BJ (cell line): ENCODE measurements around the gene COX10. TPM values are rescaled to one million over a fixed set of nuclear protein-coding genes. Genes with fewer than 3 reads are reported as not detected.

ENCODE experiments used
- CTCF ChIA-PET: fragments of 350-600 bp; formaldehyde crosslinking; extraction: SDS; loops from one replicate; lab custom pipeline; 2021; ENCODE audit warnings: antibody characterized with exemption, inconsistent platforms; lab: Yijun Ruan, JAX
- POLR2A ChIA-PET: fragments of 300-600 bp; sonication (Branson Sonifier 250); formaldehyde crosslinking; extraction: SDS; loops from one replicate; lab custom pipeline; 2021; ENCODE audit warnings: antibody characterized with exemption; lab: Charles Lee
- DNase-seq: peaks from one replicate; pipeline ENCODE4 v3.0.0-alpha.2; 2011; ENCODE audit warnings: low read depth
- H3K27me3 ChIP-seq: 2 replicates; pipeline ENCODE4 v1.6.0; 2011; ENCODE audit warnings: low read length; ENCODE audit not compliant: control insufficient read depth, insufficient read depth
- H3K36me3 ChIP-seq: 2 replicates; pipeline ENCODE4 v1.5.1; 2011; ENCODE audit warnings: low read length; ENCODE audit not compliant: control insufficient read depth, insufficient read depth
- H3K4me3 ChIP-seq: 2 replicates; pipeline ENCODE4 v1.5.1; 2011; ENCODE audit warnings: low read depth, mild to moderate bottlenecking, control low read depth, low read length
- polyA plus RNA-seq: library from polyadenylated mRNA; depleted of rRNA; stranded (reverse); fragments of >200 nt; gene quantifications from 2 replicates; pipeline ENCODE4 v1.2.3, GENCODE V29; 2011
- TF ChIP-seq, protein P1 (sequence below): IDR thresholded peaks from 2 replicates; pipeline ENCODE4 v1.5.1; 2011; ENCODE audit warnings: low read depth, mild to moderate bottlenecking, control low read depth, inconsistent platforms, low read length, moderate library complexity; ENCODE audit not compliant: insufficient read depth

The COX10 gene
- polyA plus RNA-seq, 1 experiment: 11.9 TPM

DNA sequence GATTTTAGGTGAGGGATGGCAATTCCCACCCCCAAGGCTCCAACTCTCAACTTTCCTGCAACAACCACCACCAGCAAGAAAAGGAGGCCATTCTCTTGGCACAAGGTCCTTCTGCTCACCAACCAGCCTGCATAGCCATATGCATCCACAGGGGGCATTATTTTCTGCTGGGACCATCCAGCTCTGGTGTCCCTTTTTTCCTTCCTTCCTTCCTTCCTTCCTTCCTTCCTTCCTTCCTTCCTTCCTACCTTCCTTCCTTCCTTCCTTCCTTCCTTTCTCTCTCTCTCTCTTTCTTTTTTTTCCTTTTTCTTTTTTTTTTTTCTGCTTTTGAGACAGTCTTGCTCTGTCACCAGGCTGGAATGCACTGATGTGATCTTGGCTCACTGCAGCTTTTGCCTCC, 21.1 kb upstream of the COX10 start:
- no peak for DNase-seq
- POLR2A ChIA-PET: no interaction called here
- H3K4me3 ChIP-seq: no peak overlapping the region
- H3K27me3 ChIP-seq: no peaks in the 10 kb centered on the region
- H3K36me3 ChIP-seq: peaks cover 2% of the 10 kb centered on the region; the same call in 1 of the 2 replicates
- TF ChIP-seq, protein P1, sequence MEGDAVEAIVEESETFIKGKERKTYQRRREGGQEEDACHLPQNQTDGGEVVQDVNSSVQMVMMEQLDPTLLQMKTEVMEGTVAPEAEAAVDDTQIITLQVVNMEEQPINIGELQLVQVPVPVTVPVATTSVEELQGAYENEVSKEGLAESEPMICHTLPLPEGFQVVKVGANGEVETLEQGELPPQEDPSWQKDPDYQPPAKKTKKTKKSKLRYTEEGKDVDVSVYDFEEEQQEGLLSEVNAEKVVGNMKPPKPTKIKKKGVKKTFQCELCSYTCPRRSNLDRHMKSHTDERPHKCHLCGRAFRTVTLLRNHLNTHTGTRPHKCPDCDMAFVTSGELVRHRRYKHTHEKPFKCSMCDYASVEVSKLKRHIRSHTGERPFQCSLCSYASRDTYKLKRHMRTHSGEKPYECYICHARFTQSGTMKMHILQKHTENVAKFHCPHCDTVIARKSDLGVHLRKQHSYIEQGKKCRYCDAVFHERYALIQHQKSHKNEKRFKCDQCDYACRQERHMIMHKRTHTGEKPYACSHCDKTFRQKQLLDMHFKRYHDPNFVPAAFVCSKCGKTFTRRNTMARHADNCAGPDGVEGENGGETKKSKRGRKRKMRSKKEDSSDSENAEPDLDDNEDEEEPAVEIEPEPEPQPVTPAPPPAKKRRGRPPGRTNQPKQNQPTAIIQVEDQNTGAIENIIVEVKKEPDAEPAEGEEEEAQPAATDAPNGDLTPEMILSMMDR: peak; percentile 36
- CTCF ChIA-PET: no interaction called here

DNA sequence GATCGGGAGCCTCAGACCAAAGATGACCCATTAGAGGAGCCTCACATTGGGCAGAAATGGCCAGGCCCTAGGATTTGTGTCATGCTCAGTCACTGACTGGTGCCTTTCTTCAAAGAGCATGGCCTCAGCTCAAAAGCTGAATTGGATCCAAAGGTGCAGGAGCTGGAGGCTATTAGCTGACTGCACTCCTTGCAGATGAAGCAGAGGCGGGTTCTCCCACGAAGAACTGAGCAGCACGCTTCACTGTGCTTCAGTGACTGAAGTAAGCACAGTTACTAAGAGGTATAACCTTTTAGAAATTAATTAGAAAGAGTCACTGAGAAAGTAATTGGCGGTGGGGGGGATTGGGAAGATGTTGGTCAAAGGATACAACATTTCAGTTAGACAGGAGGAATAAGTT, 18.7 kb upstream of the COX10 start:
- TF ChIP-seq, protein P1: no peak
- no peak for DNase-seq
- POLR2A ChIA-PET: no interaction called here
- peaks cover 2% of the 10 kb centered on the region; the same call in 1 of the 2 replicates for H3K36me3 ChIP-seq
- no peaks in the 10 kb centered on the region for H3K27me3 ChIP-seq
- H3K4me3 ChIP-seq: no peak overlapping the region
- CTCF ChIA-PET: no interaction called here

DNA sequence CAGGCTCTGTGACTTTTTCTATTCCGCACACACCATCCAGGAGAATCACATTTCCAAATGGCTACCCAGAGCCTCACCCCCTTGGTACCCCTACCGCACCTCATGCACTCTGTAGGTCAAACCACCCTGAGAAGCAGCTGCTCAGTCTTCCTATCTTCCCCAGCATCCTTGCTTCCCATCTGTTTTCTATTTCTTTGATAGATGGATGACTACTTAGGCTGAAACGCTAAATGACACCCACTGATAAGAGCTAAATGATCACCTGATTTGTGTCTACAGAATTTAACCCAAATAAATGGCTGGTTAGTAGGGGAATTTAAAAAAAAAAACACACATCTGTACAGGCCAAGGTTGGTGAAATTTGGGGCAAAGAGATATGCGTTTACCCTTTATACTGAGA, 17.6 kb upstream of the COX10 start:
- Histone ChIP-seq H3K27me3 (no peaks in the 10 kb centered on the region), H3K36me3 (peaks cover 2% of the 10 kb centered on the region; the same call in 1 of the 2 replicates), H3K4me3 (no peak overlapping the region)
- no peak for DNase-seq
- POLR2A ChIA-PET: no interaction called here
- TF ChIP-seq, protein P1: no peak
- CTCF ChIA-PET: interaction anchor here (1.3 kb wide), 1 partner anchor 15 kb away, joined by 3 read pairs; no protein-coding TSS in a partner anchor

DNA sequence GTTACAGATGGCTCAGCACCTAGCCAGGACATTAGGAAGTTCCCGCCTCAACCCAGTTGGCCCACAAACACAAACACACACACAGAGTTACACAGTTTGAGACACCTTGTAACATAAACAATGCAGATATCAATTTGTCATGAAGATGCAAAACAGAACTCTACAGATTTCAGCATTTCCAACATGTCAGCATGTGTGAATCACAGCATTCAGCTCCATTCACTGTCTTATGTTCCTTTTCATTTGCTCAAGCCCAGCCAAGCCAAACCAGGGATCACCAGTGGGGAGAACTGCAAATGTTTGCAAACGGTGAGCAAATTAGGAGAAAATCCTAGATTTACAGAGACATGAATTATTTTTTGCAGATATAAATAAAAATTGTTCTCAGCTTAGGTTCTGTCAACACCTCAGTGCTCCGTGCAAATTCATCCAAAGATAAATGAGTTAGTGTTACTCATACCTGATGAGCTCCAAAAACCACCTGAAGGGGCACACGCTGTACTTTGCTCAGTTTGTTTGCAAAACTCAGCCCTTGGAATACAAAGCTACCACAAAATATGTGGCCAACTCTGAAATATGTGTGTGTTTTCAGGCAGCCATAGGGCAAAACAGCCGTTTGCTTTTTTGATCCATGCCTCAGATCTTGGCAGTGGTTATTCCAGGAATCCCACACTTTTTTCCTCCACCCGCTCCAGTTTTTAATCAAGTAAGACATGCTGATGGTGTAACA, 16.3 kb upstream of the COX10 start:
- peaks cover 2% of the 10 kb centered on the region; the same call in 1 of the 2 replicates for H3K36me3 ChIP-seq
- H3K27me3 ChIP-seq: no peaks in the 10 kb centered on the region
- TF ChIP-seq, protein P1: no peak
- no peak overlapping the region for H3K4me3 ChIP-seq
- CTCF ChIA-PET: interaction anchor here (0.5 to 1.3 kb wide), 3 partner anchors 13 to 568 kb away, joined by 3 to 5 read pairs (median 3); no protein-coding TSS in a partner anchor
- DNase-seq: no peak
- POLR2A ChIA-PET: no interaction called here

DNA sequence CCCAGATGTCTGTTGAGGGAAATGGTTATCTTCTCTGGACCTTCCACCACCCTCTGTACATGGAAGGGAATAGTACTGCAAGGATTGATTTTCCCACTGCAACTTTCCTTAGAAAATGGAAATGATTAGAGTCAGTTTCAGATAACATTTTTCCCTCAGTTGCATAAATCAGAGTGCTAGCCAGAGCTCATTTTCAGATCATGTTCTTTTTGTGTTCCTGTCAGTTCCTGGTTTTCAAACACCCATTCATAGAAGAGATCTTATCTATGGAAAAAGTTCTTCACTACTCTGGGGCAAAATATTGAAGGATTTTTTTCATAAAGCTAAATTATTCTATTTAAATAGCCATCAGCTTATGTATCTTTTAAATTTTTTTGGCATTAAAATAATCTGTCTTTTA, 11.7 kb upstream of the COX10 start:
- ChIA-PET POLR2A (no interaction called here), CTCF (no interaction called here)
- TF ChIP-seq, protein P1: no peak
- DNase-seq: no peak
- Histone ChIP-seq H3K27me3 (no peaks in the 10 kb centered on the region), H3K36me3 (no peaks in the 10 kb centered on the region), H3K4me3 (no peak overlapping the region)
